GM21526 (cell line): Measurements from ENCODE around the gene HS3ST5.
"Not testable (repeated sequence)": the region's sequence is repeated elsewhere in the genome, so short reads cannot be mapped to it uniquely, and the experiment has no call there.

Experiments used
- ATAC-seq: cut with Tn5 transposase; IDR thresholded peaks from one replicate; pipeline ENCODE4 v1.9.1; 2021; ENCODE audit warnings: moderate library complexity; ENCODE audit not compliant: unreplicated experiment, low FRiP score

HS3ST5 gene

GRCh38 chr6:114158838-114159694 is 183.8 kb downstream of the HS3ST5 start:
- no peak for ATAC-seq

- ATAC-seq: no peak
Observed at GRCh38 chr6:114158411-114158810, 184.4 kb downstream of the HS3ST5 start.

- ATAC-seq: no peak
Observed at GRCh38 chr6:114157848-114158247, 185.0 kb downstream of the HS3ST5 start.

GRCh38 chr6:114155763-114156162 is 187.1 kb downstream of the HS3ST5 start:
- ATAC-seq: no peak

- ATAC-seq: no peak
Observed at GRCh38 chr6:114154812-114155211, 188.0 kb downstream of the HS3ST5 start.

- ATAC-seq: no peak
Observed at GRCh38 chr6:114153448-114153847, 189.4 kb downstream of the HS3ST5 start.

GRCh38 chr6:114151064-114151690 is 191.6 kb downstream of the HS3ST5 start:
- no peak for ATAC-seq

- not testable (repeated sequence) for ATAC-seq
Observed at GRCh38 chr6:114149182-114149581, 193.6 kb downstream of the HS3ST5 start.

GRCh38 chr6:114144887-114145851 is 197.7 kb downstream of the HS3ST5 start:
- no peak for ATAC-seq

- no peak for ATAC-seq
Observed at GRCh38 chr6:114142258-114142657, 200.6 kb downstream of the HS3ST5 start.

- ATAC-seq: no peak
Observed at GRCh38 chr6:114140416-114140815, 202.4 kb downstream of the HS3ST5 start.

GRCh38 chr6:114138577-114139248 is 204.1 kb downstream of the HS3ST5 start:
- no peak for ATAC-seq

GRCh38 chr6:114135363-114135971 is 207.4 kb downstream of the HS3ST5 start:
- no peak for ATAC-seq

- ATAC-seq: no peak
Observed at GRCh38 chr6:114133816-114134215, 209.0 kb downstream of the HS3ST5 start.

- no peak for ATAC-seq
Observed at GRCh38 chr6:114131945-114132344, 210.9 kb downstream of the HS3ST5 start.

GRCh38 chr6:114125576-114125975 is 217.2 kb downstream of the HS3ST5 start:
- ATAC-seq: no peak

- ATAC-seq: no peak
Observed at GRCh38 chr6:114121913-114122662, 220.7 kb downstream of the HS3ST5 start.

GRCh38 chr6:114119056-114119455 is 223.8 kb downstream of the HS3ST5 start:
- no peak for ATAC-seq

GRCh38 chr6:114115652-114116051 is 227.2 kb downstream of the HS3ST5 start:
- no peak for ATAC-seq
